Liver (tissue), 3 donors: ENCODE results near the gene DIP2C.

ENCODE experiments used
- FOXA1 ChIP-seq: IDR thresholded peaks from 2 replicates; pipeline ENCODE4 v1.6.1; 2016; ENCODE audit warnings: antibody characterized with exemption
- RAD21 ChIP-seq, 2 donors: IDR thresholded peaks; 2 replicates each; pipeline ENCODE4 v1.6.1; 2016; ENCODE audit warnings: antibody characterized with exemption in 2 of 2, mild to moderate bottlenecking in 2 of 2
- RXRA ChIP-seq, 2 donors: IDR thresholded peaks; 2 replicates each; pipeline ENCODE4 v1.6.1; 2017 to 2018; ENCODE audit warnings: antibody characterized with exemption in 2 of 2, mild to moderate bottlenecking in 1 of 2
- TF ChIP-seq, protein P1 (sequence below): fragments of 150-350 bp; IDR thresholded peaks from 2 replicates; pipeline ENCODE4 v1.5.1; 2017; ENCODE audit warnings: improper control_type of control experiment, low read depth, low read length; ENCODE audit not compliant: missing input control
- TF ChIP-seq, protein P2 (sequence below): IDR thresholded peaks from 2 replicates; pipeline ENCODE4 v1.6.1; 2016; ENCODE audit warnings: antibody characterized with exemption, mild to moderate bottlenecking
- TF ChIP-seq, protein P3 (sequence below): IDR thresholded peaks from 2 replicates; pipeline ENCODE4 v1.6.1; 2016; ENCODE audit warnings: antibody characterized with exemption
- donor health status: healthy.
- donor health status: healthy.

DNA sequence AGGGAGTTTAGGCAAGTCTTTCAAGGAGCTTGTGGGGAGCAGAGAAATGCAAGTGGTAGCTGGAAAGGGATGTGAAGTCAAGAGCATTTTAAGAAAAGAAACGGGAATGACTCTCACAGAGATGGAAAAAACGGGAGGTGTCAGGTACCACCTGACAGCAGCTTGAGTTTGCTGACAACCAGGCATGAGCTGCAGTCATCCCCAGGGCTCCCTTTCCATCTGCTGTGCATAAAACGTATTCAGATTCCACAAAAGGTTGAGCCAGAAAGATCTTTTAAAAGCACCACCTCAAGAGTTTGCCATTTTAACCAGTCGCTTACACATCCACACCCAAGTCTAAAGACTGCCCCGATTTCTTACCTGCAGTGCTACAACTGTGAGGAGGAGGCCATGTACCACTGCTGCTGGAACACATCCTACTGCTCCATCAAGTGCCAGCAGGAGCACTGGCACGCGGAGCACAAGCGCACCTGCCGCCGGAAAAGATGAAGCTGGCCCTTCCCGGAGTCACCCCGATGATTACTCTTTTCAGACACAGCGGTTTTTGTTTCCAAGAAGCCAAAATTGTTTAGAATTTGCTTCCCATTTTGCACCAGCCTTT, 437.4 kb downstream of the DIP2C start:
- TF ChIP-seq, protein P1, sequence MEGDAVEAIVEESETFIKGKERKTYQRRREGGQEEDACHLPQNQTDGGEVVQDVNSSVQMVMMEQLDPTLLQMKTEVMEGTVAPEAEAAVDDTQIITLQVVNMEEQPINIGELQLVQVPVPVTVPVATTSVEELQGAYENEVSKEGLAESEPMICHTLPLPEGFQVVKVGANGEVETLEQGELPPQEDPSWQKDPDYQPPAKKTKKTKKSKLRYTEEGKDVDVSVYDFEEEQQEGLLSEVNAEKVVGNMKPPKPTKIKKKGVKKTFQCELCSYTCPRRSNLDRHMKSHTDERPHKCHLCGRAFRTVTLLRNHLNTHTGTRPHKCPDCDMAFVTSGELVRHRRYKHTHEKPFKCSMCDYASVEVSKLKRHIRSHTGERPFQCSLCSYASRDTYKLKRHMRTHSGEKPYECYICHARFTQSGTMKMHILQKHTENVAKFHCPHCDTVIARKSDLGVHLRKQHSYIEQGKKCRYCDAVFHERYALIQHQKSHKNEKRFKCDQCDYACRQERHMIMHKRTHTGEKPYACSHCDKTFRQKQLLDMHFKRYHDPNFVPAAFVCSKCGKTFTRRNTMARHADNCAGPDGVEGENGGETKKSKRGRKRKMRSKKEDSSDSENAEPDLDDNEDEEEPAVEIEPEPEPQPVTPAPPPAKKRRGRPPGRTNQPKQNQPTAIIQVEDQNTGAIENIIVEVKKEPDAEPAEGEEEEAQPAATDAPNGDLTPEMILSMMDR = no peak
- TF ChIP-seq RXRA (IDR thresholded peaks at IDR 0.05) (no peak), RAD21 (IDR thresholded peaks at IDR 0.05) (no peak), FOXA1 (no peak)
- TF ChIP-seq, protein P2, sequence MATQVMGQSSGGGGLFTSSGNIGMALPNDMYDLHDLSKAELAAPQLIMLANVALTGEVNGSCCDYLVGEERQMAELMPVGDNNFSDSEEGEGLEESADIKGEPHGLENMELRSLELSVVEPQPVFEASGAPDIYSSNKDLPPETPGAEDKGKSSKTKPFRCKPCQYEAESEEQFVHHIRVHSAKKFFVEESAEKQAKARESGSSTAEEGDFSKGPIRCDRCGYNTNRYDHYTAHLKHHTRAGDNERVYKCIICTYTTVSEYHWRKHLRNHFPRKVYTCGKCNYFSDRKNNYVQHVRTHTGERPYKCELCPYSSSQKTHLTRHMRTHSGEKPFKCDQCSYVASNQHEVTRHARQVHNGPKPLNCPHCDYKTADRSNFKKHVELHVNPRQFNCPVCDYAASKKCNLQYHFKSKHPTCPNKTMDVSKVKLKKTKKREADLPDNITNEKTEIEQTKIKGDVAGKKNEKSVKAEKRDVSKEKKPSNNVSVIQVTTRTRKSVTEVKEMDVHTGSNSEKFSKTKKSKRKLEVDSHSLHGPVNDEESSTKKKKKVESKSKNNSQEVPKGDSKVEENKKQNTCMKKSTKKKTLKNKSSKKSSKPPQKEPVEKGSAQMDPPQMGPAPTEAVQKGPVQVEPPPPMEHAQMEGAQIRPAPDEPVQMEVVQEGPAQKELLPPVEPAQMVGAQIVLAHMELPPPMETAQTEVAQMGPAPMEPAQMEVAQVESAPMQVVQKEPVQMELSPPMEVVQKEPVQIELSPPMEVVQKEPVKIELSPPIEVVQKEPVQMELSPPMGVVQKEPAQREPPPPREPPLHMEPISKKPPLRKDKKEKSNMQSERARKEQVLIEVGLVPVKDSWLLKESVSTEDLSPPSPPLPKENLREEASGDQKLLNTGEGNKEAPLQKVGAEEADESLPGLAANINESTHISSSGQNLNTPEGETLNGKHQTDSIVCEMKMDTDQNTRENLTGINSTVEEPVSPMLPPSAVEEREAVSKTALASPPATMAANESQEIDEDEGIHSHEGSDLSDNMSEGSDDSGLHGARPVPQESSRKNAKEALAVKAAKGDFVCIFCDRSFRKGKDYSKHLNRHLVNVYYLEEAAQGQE = no peak
- TF ChIP-seq, protein P3, sequence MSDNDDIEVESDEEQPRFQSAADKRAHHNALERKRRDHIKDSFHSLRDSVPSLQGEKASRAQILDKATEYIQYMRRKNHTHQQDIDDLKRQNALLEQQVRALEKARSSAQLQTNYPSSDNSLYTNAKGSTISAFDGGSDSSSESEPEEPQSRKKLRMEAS = no peak
